ENCODE data around the gene SGO2. TPM values are rescaled to one million over a fixed set of nuclear protein-coding genes. Genes with fewer than 3 reads are reported as not detected.

The SGO2 gene
- total RNA-seq, 4 donors from 2014 or later, result 1.6 to 5.2 (median 3.2) TPM

- Histone ChIP-seq H3K36me3 (no peaks in the 10 kb centered on the region), H3K27ac (no peak overlapping the region), H3K9me3 (no peaks in the 10 kb centered on the region), H3K27me3 (no peaks in the 10 kb centered on the region), H3K4me1 (peaks cover 0 to 4% of the 10 kb centered on the region in 2 donors), H3K4me3 (replicated peaks in 1 of 3) (no peak overlapping the region)
- DNase-seq, result no peak
- 90 to 92% methylated on average over 4 of the region's 4 CpGs for WGBS, 2 donors
- no peak for TF ChIP-seq POLR2A (IDR thresholded peaks at IDR 0.05)
- TF ChIP-seq, protein P1, sequence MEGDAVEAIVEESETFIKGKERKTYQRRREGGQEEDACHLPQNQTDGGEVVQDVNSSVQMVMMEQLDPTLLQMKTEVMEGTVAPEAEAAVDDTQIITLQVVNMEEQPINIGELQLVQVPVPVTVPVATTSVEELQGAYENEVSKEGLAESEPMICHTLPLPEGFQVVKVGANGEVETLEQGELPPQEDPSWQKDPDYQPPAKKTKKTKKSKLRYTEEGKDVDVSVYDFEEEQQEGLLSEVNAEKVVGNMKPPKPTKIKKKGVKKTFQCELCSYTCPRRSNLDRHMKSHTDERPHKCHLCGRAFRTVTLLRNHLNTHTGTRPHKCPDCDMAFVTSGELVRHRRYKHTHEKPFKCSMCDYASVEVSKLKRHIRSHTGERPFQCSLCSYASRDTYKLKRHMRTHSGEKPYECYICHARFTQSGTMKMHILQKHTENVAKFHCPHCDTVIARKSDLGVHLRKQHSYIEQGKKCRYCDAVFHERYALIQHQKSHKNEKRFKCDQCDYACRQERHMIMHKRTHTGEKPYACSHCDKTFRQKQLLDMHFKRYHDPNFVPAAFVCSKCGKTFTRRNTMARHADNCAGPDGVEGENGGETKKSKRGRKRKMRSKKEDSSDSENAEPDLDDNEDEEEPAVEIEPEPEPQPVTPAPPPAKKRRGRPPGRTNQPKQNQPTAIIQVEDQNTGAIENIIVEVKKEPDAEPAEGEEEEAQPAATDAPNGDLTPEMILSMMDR (IDR thresholded peaks at IDR 0.05), result no peak
- intact Hi-C loops (cut with DNase I), result loop anchor here (10.0 kb wide), 1 partner anchor 117 kb away; no protein-coding TSS in a partner anchor
Observed at GRCh38 chr2:200588076-200588678, 62.2 kb downstream of the SGO2 start.

- peak; percentile 10 to 14 for DNase-seq
- Histone ChIP-seq H3K27ac (no peak overlapping the region), H3K4me1 (peaks cover 0 to 4% of the 10 kb centered on the region in 2 donors), H3K36me3 (no peaks in the 10 kb centered on the region), H3K9me3 (no peaks in the 10 kb centered on the region), H3K27me3 (no peaks in the 10 kb centered on the region), H3K4me3 (replicated peaks in 1 of 3) (no peak overlapping the region)
- intact Hi-C loops (cut with DNase I), result no loop called here
- TF ChIP-seq, protein P1 (IDR thresholded peaks at IDR 0.05), result no peak
- TF ChIP-seq POLR2A (IDR thresholded peaks at IDR 0.05), result no peak
Observed at GRCh38 chr2:200590090-200590489, 64.1 kb downstream of the SGO2 start.

DNA sequence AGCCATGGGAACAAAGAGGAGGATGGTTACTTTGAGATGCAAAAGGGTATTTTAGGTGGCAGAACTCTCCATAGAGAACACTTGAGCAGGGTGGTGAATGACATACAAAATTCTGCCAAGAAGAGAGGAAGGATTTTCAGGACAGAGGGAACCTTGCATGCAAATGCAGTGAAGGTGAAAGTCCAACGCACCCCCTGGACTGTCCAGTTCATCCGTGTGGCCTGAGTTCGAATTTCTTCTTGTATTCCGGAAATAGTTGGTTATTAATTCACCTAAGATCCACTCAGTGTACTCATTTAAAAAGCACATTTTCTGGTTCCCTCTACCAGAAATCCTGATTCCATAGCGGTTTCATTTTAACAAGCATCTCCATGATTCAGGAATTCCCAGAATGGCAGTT lies 65.3 kb downstream of the SGO2 start:
- Histone ChIP-seq H3K4me3 (replicated peaks in 1 of 3) (no peak overlapping the region), H3K27ac (no peak overlapping the region), H3K36me3 (no peaks in the 10 kb centered on the region), H3K4me1 (no peaks in the 10 kb centered on the region), H3K27me3 (no peaks in the 10 kb centered on the region), H3K9me3 (no peaks in the 10 kb centered on the region)
- intact Hi-C loops (cut with DNase I), result no loop called here
- TF ChIP-seq, protein P1 (IDR thresholded peaks at IDR 0.05), result no peak
- no peak for TF ChIP-seq POLR2A (IDR thresholded peaks at IDR 0.05)
- WGBS, 2 donors, result 78 to 79% methylated on average over 5 of the region's 5 CpGs
- DNase-seq, result no peak

- Histone ChIP-seq H3K9me3 (no peaks in the 10 kb centered on the region), H3K36me3 (no peaks in the 10 kb centered on the region), H3K27me3 (no peaks in the 10 kb centered on the region), H3K4me3 (replicated peaks in 1 of 3) (no peak overlapping the region), H3K27ac (no peak overlapping the region), H3K4me1 (no peaks in the 10 kb centered on the region)
- TF ChIP-seq POLR2A (IDR thresholded peaks at IDR 0.05), result no peak
- TF ChIP-seq, protein P1 (IDR thresholded peaks at IDR 0.05), result no peak
- WGBS, 2 donors, result 34 to 42% methylated on average over 1 of the region's 1 CpG
- DNase-seq, result no peak
- intact Hi-C loops (cut with DNase I), result no loop called here
Observed at GRCh38 chr2:200592406-200593075, 66.5 kb downstream of the SGO2 start.

DNA sequence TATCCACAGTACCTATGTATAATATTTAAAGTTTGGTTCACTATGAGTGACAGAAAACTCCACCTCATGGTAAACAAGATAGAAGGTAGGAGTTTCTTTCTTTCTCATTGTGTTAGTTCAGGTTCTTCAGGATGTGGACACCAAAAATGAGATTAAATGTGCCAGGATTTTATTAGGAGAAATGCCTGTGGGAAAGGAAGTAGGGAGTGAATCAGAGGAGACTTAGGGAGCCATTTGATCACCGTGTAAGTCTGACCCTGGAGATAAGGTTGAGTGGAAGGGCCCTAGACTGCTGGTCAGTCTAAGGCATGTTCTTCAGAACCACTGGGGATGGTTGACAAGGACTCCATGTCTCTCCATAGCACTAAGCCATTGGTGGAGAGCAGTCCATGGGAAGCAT lies 67.9 kb downstream of the SGO2 start:
- WGBS, 2 donors, result 74 to 75% methylated on average over 1 of the region's 1 CpG
- intact Hi-C loops (cut with DNase I), result no loop called here

More for the DNA sequence above, 67.9 kb downstream of the SGO2 start:
- no peak for TF ChIP-seq POLR2A (IDR thresholded peaks at IDR 0.05)
- TF ChIP-seq, protein P1 (IDR thresholded peaks at IDR 0.05), result no peak
- Histone ChIP-seq H3K4me3 (replicated peaks in 1 of 3) (no peak overlapping the region), H3K36me3 (no peaks in the 10 kb centered on the region), H3K27me3 (no peaks in the 10 kb centered on the region), H3K4me1 (no peaks in the 10 kb centered on the region), H3K27ac (no peak overlapping the region), H3K9me3 (no peaks in the 10 kb centered on the region)
- DNase-seq, result no peak
